GM19372 (cell line): ENCODE data around the gene NFKB2.

ENCODE experiments used
- ATAC-seq: cut with Tn5 transposase; IDR thresholded peaks from one replicate; pipeline ENCODE4 v1.9.1; 2021; ENCODE audit warnings: mild to moderate bottlenecking, low read depth, moderate library complexity; ENCODE audit not compliant: unreplicated experiment

NFKB2 gene

DNA sequence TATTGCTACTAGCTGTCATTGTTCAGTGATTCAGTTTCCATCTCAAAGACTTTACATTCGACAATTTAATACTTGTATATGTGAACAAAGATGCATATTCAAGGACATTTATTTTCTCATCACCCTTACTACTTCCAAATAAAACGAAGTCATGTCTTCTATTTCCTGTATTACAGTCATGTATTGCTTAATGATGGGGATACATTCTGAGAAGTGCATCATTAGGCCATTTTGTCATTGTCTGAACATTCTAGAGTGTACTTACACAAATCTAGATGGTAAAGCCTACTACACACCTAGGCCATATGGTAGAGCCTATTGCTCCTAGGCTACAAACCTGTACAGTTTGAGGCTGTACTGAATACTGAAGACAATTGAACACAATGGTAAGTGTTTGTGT is 49.3 kb downstream of the NFKB2 start:
- ATAC-seq, result no peak

DNA sequence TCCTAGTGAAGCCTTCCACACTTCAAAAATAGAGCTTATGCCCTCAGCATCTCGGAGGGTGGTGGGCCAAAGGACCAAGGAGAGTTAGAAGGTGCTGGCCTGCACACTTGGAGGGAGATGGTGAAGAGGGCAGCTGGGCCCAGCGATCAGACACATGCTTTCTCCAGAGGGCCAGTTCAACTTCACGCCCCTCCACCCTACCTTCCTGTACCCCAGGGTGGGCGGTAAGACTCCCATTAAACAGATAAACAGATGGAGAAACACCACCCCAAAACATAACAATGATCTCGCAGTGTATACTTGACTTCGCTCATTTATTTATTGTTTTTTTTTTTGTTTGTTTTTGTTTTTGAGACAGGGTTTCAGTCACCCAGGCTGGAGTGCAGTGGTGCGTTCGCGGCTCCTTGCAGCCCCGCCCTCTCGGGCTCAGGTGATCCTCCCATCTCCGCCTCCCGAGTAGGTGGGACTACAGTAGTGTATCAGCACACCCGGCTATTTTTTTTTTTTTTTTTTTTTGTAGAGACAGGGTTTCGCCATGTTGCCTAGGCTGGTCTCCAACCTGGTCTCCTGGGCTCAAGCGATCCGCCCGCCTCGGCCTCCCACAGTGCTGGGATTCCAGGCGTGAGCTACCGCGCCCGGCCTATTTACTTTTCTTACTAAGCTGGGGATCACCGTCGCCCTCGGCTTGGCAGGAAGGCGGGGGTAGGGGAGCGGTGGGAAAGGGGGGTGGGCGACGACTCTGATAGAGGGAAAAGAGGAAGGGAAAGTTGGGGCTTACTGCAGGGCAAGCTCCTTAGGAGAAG is 54.0 kb downstream of the NFKB2 start:
- peak; percentile 33 for ATAC-seq

DNA sequence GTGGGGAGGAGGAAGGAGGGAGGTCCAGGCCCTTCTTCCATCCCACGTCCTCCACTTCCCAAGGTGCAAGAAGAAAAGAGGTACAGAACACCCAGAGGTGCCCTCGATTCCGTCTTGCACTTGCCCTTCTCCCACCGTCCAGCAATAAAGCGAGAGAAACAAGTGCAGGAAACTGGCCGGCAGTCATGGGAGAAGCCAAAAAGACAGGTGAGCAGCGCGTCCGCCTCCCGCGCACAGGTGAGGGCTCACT is 54.5 kb downstream of the NFKB2 start:
- no peak for ATAC-seq

DNA sequence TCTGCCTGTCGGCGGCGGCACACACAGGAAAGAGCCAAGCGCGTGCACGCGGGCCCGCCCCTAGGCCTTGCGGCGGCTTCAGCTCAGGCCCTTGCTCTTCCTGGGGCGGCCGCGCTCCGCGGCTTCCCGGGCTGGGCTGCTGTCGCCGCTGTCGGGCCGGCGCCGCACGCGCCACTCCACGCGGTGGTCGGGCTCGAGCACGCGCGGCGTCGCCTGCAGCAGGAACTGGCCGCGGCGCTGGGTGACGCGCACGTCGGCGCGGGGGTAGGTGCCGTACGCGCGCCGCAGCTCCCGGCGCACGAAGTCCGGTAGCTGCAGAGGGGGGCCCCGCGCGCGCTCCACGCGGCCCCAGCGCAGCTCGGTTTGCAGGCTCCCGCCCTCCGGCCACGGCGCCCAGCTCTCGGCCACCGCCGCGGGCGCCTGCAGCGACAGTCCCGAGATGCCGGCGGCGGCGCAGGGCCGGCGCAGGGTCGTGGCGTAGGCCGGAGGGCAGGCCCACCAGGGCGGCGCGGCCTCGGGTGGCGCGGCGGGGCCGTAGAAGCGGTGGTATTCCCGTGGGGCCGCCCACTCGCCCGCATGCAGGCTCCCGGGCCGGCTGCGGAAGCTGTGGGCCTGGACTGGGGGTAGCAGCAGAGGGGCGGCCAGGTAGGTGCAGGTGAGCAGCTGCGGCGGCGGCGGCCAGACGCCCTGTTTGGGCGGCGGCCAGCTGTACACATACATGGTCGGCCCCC is 55.0 kb downstream of the NFKB2 start:
- ATAC-seq, result peak; percentile 84

DNA sequence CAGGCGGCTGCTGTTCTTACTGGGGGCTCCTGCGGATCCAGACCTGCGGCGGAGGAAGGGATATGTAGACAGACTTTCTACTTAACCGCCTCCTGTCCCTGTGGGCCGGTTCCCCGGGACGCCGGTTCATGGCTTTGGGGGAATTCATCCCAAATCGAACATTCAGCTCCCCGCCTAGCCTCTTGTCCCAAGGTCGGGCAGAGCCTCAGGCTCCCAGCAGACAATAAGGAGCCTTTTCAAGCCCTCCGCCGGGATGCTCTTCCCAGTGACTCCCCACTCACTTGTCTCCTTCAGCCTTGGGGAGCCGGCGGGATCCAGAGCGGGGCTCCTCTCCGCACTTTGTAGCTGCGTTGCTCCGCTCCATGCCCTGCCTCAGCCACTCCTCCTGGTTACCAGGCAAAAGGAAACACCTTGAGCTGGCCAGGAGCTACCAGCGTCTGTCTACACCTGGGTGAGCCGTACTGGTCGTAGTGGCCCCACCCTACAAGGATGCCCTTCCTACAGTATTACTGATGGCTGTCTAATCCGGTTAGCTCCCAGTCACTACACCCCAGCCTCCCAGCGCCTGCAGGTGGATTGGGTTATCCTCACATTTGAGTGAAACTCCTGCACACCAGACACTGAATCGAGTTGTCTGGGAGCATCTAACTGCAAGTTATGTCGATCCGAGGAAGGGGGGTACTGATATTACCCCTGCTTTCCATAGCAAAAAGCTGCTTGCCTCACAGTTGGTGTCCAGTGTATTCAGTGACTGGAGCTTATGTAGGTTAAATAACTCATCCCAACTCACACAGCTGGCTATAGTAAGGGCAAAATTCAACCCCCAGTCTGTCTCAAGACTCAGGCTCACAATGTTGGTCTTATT is 55.8 kb downstream of the NFKB2 start, which contains the start of gene C10orf95:
C10orf95 (minus strand) TSS at position 439 of the 865 bp plus-strand sequence. CDS start 450 bp downstream, outside the sequence.
- ATAC-seq, result no peak
